Tibial artery (tissue), 4 donors: ENCODE measurements around the gene CD44.

Experiments
- DNase-seq, 2 donors: peaks; one replicate each; pipeline ENCODE4 v3.0.0-alpha.2; 2019
- H3K27ac ChIP-seq, 2 donors: fragments of 200-600 bp; sonication (generic) in 1 of 2; 1 replicate in 1 of 2; 2 replicates in 1 of 2; pipeline ENCODE4 v1.5.1; 2018 to 2019; ENCODE audit warnings: mild to moderate bottlenecking in 1 of 2
- H3K27me3 ChIP-seq, 2 donors: fragments of 200-600 bp; sonication (generic) in 1 of 2; one replicate each; pipeline versions ENCODE4 v1.5.1 to v1.6.0; 2016 to 2019
- H3K36me3 ChIP-seq, 3 donors: fragments of 200-600 bp; sonication (generic) in 2 of 3; one replicate each; pipeline ENCODE4 v1.5.1; 2016 to 2019; ENCODE audit warnings: mild to moderate bottlenecking in 2 of 3
- H3K4me1 ChIP-seq, 4 donors: fragments of 200-600 bp; sonication (generic) in 2 of 4; 1 replicate in 3 of 4; 2 replicates in 1 of 4; pipeline ENCODE4 v1.5.1; 2016 to 2019
- H3K4me3 ChIP-seq, 2 donors: fragments of 200-600 bp; sonication (generic) in 1 of 2; 1 replicate in 1 of 2; 2 replicates in 1 of 2; pipeline ENCODE4 v1.5.1; 2018 to 2019; ENCODE audit warnings: mild to moderate bottlenecking in 2 of 2
- H3K9me3 ChIP-seq, 3 donors: fragments of 200-600 bp; sonication (generic) in 1 of 3; one replicate each; pipeline ENCODE4 v1.5.1; 2016 to 2019
- CTCF ChIP-seq, 2 experiments: fragments of 200-600 bp in 1 of 2; fragments of 450-650 bp in 1 of 2; IDR thresholded peaks; one replicate each; pipeline ENCODE4 v1.5.1; 2017 to 2019; ENCODE audit warnings: antibody characterized with exemption in 2 of 2, mild to moderate bottlenecking in 1 of 2, moderate library complexity in 1 of 2
- intact Hi-C: fragments of 100-400 bp; cut with DNase I; formaldehyde crosslinking; loops from one replicate; pipeline ENCODE4 v1.15.0; 2023; ENCODE audit warnings: low total_unique reads

CD44 gene

GRCh38 chr11:35267504-35267903 lies 128.5 kb downstream of the CD44 start:
- Histone ChIP-seq H3K9me3 (no peaks in the 10 kb centered on the region), H3K4me3 (no peak overlapping the region), H3K4me1 (no peaks in the 10 kb centered on the region), H3K27me3 (no peaks in the 10 kb centered on the region), H3K27ac (no peak overlapping the region), H3K36me3 (no peaks in the 10 kb centered on the region)
- DNase-seq = no peak
- no peak for TF ChIP-seq CTCF (IDR thresholded peaks at IDR 0.05)
- intact Hi-C loops = loop anchor here (10.0 kb wide), 2 partner anchors 93 to 107 kb away; no protein-coding TSS in a partner anchor

- Histone ChIP-seq H3K9me3 (no peaks in the 10 kb centered on the region), H3K4me3 (no peak overlapping the region), H3K4me1 (peaks cover 0 to 8% (median 5%) of the 10 kb centered on the region in 4 donors), H3K36me3 (no peaks in the 10 kb centered on the region), H3K27ac (no peak overlapping the region), H3K27me3 (no peaks in the 10 kb centered on the region)
- no peak for DNase-seq
- intact Hi-C loops = no loop called here
- TF ChIP-seq CTCF (IDR thresholded peaks at IDR 0.05) = no peak
Measured at GRCh38 chr11:35270342-35270741, 131.4 kb downstream of the CD44 start.

- Histone ChIP-seq H3K4me3 (no peak overlapping the region), H3K9me3 (no peaks in the 10 kb centered on the region), H3K27me3 (no peaks in the 10 kb centered on the region), H3K27ac (no peak overlapping the region), H3K36me3 (no peaks in the 10 kb centered on the region), H3K4me1 (peaks cover 0 to 15% (median 12%) of the 10 kb centered on the region in 4 donors)
- intact Hi-C loops = no loop called here
- TF ChIP-seq CTCF (IDR thresholded peaks at IDR 0.05) = no peak
- no peak for DNase-seq
Measured at GRCh38 chr11:35271031-35271430, 132.1 kb downstream of the CD44 start.

GRCh38 chr11:35272391-35272902 lies 133.5 kb downstream of the CD44 start:
- H3K27me3 ChIP-seq = no peaks in the 10 kb centered on the region
- intact Hi-C loops = no loop called here
- H3K9me3 ChIP-seq = no peaks in the 10 kb centered on the region
- H3K27ac ChIP-seq = no peak overlapping the region
- no peak for DNase-seq
- no peaks in the 10 kb centered on the region for H3K36me3 ChIP-seq
- no peak overlapping the region for H3K4me3 ChIP-seq
- peaks cover 0 to 21% (median 15%) of the 10 kb centered on the region in 4 donors for H3K4me1 ChIP-seq
- no peak for TF ChIP-seq CTCF (IDR thresholded peaks at IDR 0.05)

GRCh38 chr11:35274909-35275785 lies 136.2 kb downstream of the CD44 start:
- H3K9me3 ChIP-seq = no peaks in the 10 kb centered on the region
- H3K27ac ChIP-seq = peak overlapping the region; percentile 67
- peak; percentile 64 to 85 for DNase-seq
- H3K4me1 ChIP-seq = peaks cover 0 to 31% (median 15%) of the 10 kb centered on the region in 4 donors
- H3K27me3 ChIP-seq = no peaks in the 10 kb centered on the region
- intact Hi-C loops = no loop called here
- H3K36me3 ChIP-seq = no peaks in the 10 kb centered on the region
- no peak overlapping the region for H3K4me3 ChIP-seq
- no peak for TF ChIP-seq CTCF (IDR thresholded peaks at IDR 0.05)
